H1 (cell line): ENCODE measurements around the gene H1-8. TPM values are rescaled to one million over a fixed set of nuclear protein-coding genes. Genes with fewer than 3 reads are reported as not detected.

ENCODE experiments used
- CTCF ChIA-PET: fragments of 300-600 bp; sonication (Branson Sonifier 250); formaldehyde crosslinking; loops from one replicate; lab custom pipeline; 2021; ENCODE audit not compliant: partially characterized antibody; lab: Charles Lee
- POLR2A ChIA-PET: fragments of 300-600 bp; sonication (Branson Sonifier 250); formaldehyde crosslinking; loops from one replicate; lab custom pipeline; 2021; ENCODE audit warnings: inconsistent platforms; ENCODE audit not compliant: partially characterized antibody; lab: Charles Lee
- DNase-seq, 2 experiments: peaks; one replicate each; pipeline versions ENCODE4 v3.0.0 to v3.0.0-alpha.2; 2010 to 2022; ENCODE audit warnings: low spot score in 2 of 2, low read depth in 1 of 2, mixed read lengths in 1 of 2
- FAIRE-seq: peaks from 2 replicates; lab custom pipeline; 2011; peaks lifted over from hg19 to GRCh38; lab: Jason Lieb, UNC
- H2AFZ ChIP-seq: 2 replicates; pipeline ENCODE4 v1.8.1; 2012; ENCODE audit warnings: low read length, inconsistent platforms
- H2AK5ac ChIP-seq: 2 replicates; pipeline ENCODE4 v1.6.1; 2013; ENCODE audit warnings: low read depth, low read length
- H2BK120ac ChIP-seq: replicated peaks from 2 replicates; pipeline ENCODE3; 2013; ENCODE audit warnings: low read depth, low read length, inconsistent platforms
- H2BK12ac ChIP-seq: 2 replicates; pipeline ENCODE4 v1.6.1; 2013; ENCODE audit warnings: low read depth, low read length
- H2BK15ac ChIP-seq: 2 replicates; pipeline ENCODE4 v1.6.1; 2013; ENCODE audit warnings: low read length
- H2BK20ac ChIP-seq: 2 replicates; pipeline ENCODE4 v1.6.1; 2013; ENCODE audit warnings: low read length
- H2BK5ac ChIP-seq: 2 replicates; pipeline ENCODE4 v1.6.1; 2013; ENCODE audit warnings: low read depth, low read length
- H3K14ac ChIP-seq: 2 replicates; pipeline ENCODE4 v1.6.1; 2013; ENCODE audit warnings: inconsistent platforms; ENCODE audit not compliant: insufficient read length
- H3K18ac ChIP-seq: 2 replicates; pipeline ENCODE4 v1.6.1; 2013; ENCODE audit warnings: low read length; ENCODE audit errors: extremely low read depth
- H3K23ac ChIP-seq: 2 replicates; pipeline ENCODE4 v1.6.1; 2013; ENCODE audit warnings: inconsistent platforms; ENCODE audit not compliant: insufficient read length
- H3K23me2 ChIP-seq: 2 replicates; pipeline ENCODE4 v1.6.1; 2013; ENCODE audit warnings: low read depth, low read length
- H3K27ac ChIP-seq: 2 replicates; pipeline ENCODE4 v1.6.1; 2011; ENCODE audit warnings: low read depth, low read length, inconsistent platforms
- H3K27me3 ChIP-seq, 4 experiments: replicated peaks in 1 of 4; 1 replicate in 1 of 4; 2 replicates in 3 of 4; pipeline versions ENCODE4 v1.6.1 to v1.8.1; 2011 to 2013; ENCODE audit warnings: low read length in 3 of 4, mild to moderate bottlenecking in 3 of 4, inconsistent platforms in 2 of 4, mixed read lengths in 2 of 4, moderate library complexity in 1 of 4; ENCODE audit not compliant: control insufficient read depth in 3 of 4, insufficient read depth in 3 of 4; ENCODE audit errors: extremely low read depth in 1 of 4
- H3K36me3 ChIP-seq, 4 experiments: 2 replicates each; pipeline versions ENCODE4 v1.6.1 to v1.8.1; 2011 to 2013; ENCODE audit warnings: mild to moderate bottlenecking in 4 of 4, low read length in 3 of 4, moderate library complexity in 2 of 4, control low read depth in 1 of 4, inconsistent platforms in 1 of 4; ENCODE audit not compliant: insufficient read depth in 4 of 4, control insufficient read depth in 2 of 4
- H3K4ac ChIP-seq: replicated peaks from 2 replicates; pipeline ENCODE3; 2013; ENCODE audit warnings: low read length, low read depth, mixed read lengths, inconsistent platforms; ENCODE audit not compliant: insufficient read length
- H3K4me1 ChIP-seq, 4 experiments: replicated peaks in 1 of 4; 1 replicate in 1 of 4; 2 replicates in 3 of 4; pipeline versions ENCODE4 v1.6.1 to v1.8.1; 2011 to 2013; ENCODE audit warnings: low read length in 3 of 4, inconsistent platforms in 2 of 4, mixed read lengths in 1 of 4; ENCODE audit not compliant: insufficient read depth in 4 of 4, control insufficient read depth in 3 of 4
- H3K4me2 ChIP-seq, 2 experiments: 2 replicates each; pipeline versions ENCODE4 v1.6.1 to v1.8.1; 2011 to 2013; ENCODE audit warnings: low read depth in 2 of 2, low read length in 2 of 2, control low read depth in 1 of 2, inconsistent platforms in 1 of 2, mild to moderate bottlenecking in 1 of 2; ENCODE audit not compliant: insufficient read depth in 1 of 2
- H3K4me3 ChIP-seq, 4 experiments: fragments of 200-600, 300-600 bp in 1 of 4; sonication (generic), shearing (Covaris generic), sonication (Bioruptor Twin) in 1 of 4; 2 replicates each; pipeline versions ENCODE4 v1.5.1 to v1.8.1; 2011 to 2016; ENCODE audit warnings: low read length in 4 of 4, low read depth in 3 of 4, control low read depth in 2 of 4, inconsistent platforms in 2 of 4, mild to moderate bottlenecking in 2 of 4, mixed read lengths in 1 of 4, moderate library complexity in 1 of 4; ENCODE audit not compliant: insufficient read depth in 2 of 4; ENCODE audit errors: extremely low read depth in 1 of 4
- H3K56ac ChIP-seq: replicated peaks from 2 replicates; pipeline ENCODE3; 2013; ENCODE audit warnings: low read depth, mild to moderate bottlenecking, mixed read lengths, low read length, inconsistent platforms; ENCODE audit not compliant: insufficient read length
- H3K79me1 ChIP-seq: 2 replicates; pipeline ENCODE4 v1.6.1; 2013; ENCODE audit warnings: low read depth, low read length, control low read depth
- H3K79me2 ChIP-seq, 2 experiments: 2 replicates each; pipeline versions ENCODE4 v1.6.1 to v1.8.1; 2012 to 2013; ENCODE audit warnings: low read length in 2 of 2, mild to moderate bottlenecking in 2 of 2, inconsistent platforms in 1 of 2; ENCODE audit not compliant: insufficient read depth in 2 of 2, control insufficient read depth in 1 of 2
- H3K9ac ChIP-seq, 4 experiments: replicated peaks in 1 of 4; 1 replicate in 1 of 4; 2 replicates in 3 of 4; pipeline versions ENCODE4 v1.6.1 to v1.8.1; 2011 to 2013; ENCODE audit warnings: low read depth in 3 of 4, low read length in 3 of 4, control low read depth in 2 of 4, mild to moderate bottlenecking in 2 of 4, moderate library complexity in 2 of 4, inconsistent platforms in 1 of 4; ENCODE audit errors: extremely low read depth in 1 of 4
- H3K9me3 ChIP-seq, 2 experiments: 2 replicates each; pipeline versions ENCODE4 v1.6.1 to v1.8.1; 2012 to 2013; ENCODE audit warnings: mild to moderate bottlenecking in 2 of 2, moderate library complexity in 2 of 2, control low read depth in 1 of 2, inconsistent platforms in 1 of 2, low read depth in 1 of 2, low read length in 1 of 2, mixed read lengths in 1 of 2; ENCODE audit not compliant: insufficient read depth in 2 of 2
- H4K20me1 ChIP-seq, 2 experiments: replicated peaks in 1 of 2; 2 replicates each; pipeline versions ENCODE3 to v1.8.1; 2011 to 2013; ENCODE audit warnings: inconsistent platforms in 2 of 2, low read length in 2 of 2, mild to moderate bottlenecking in 1 of 2; ENCODE audit not compliant: insufficient read depth in 2 of 2, control insufficient read depth in 1 of 2
- H4K5ac ChIP-seq: 2 replicates; pipeline ENCODE4 v1.6.1; 2013; ENCODE audit warnings: low read length, low read depth, mixed read lengths, inconsistent platforms; ENCODE audit not compliant: insufficient read length
- H4K8ac ChIP-seq: 2 replicates; pipeline ENCODE4 v1.8.0; 2013; ENCODE audit warnings: mild to moderate bottlenecking, moderate library complexity, low read length, inconsistent platforms; ENCODE audit not compliant: insufficient read depth; ENCODE audit errors: extremely low read depth
- H4K91ac ChIP-seq: replicated peaks from 2 replicates; pipeline ENCODE3; 2013; ENCODE audit warnings: low read length, mixed read lengths, inconsistent platforms; ENCODE audit not compliant: insufficient read length
- ASH2L ChIP-seq: fragments of 200-600, 300-600 bp; sonication (generic); IDR thresholded peaks from one replicate; pipeline ENCODE4 v1.7.1; 2017; ENCODE audit warnings: low read length
- CEBPB ChIP-seq: IDR thresholded peaks from 2 replicates; pipeline ENCODE4 v1.6.1; 2012; ENCODE audit warnings: low read depth, low read length
- EZH2 ChIP-seq: fragments of 200-600 bp; sonication (generic); IDR thresholded peaks from 2 replicates; pipeline ENCODE4 v1.7.1; 2012; ENCODE audit warnings: low read depth, mild to moderate bottlenecking, moderate library complexity, low read length, inconsistent platforms; ENCODE audit not compliant: severe bottlenecking
- GTF2F1 ChIP-seq: IDR thresholded peaks from 2 replicates; pipeline ENCODE4 v1.6.1; 2012; ENCODE audit warnings: low read depth, low read length, improper control_type of control experiment, borderline replicate concordance
- JUND ChIP-seq: IDR thresholded peaks from 2 replicates; pipeline ENCODE4 v1.6.1; 2011; ENCODE audit warnings: mild to moderate bottlenecking, improper control_type of control experiment, low read length
- SIN3A ChIP-seq, 2 experiments: IDR thresholded peaks in 1 of 2; conservative IDR thresholded peaks in 1 of 2; 2 replicates each; pipeline ENCODE4 v1.6.1; 2011 to 2012; ENCODE audit warnings: low read length in 2 of 2, improper control_type of control experiment in 1 of 2, low read depth in 1 of 2, mild to moderate bottlenecking in 1 of 2
- WGBS, 2 experiments: shearing (Covaris generic) in 1 of 2; methylation state at CpG; one replicate each; pipeline versions ENCODE4 v1.1.6 to v1.1.7; 2013 to 2015; ENCODE audit warnings: low lambda C conversion rate in 2 of 2, mixed read lengths in 2 of 2, inconsistent platforms in 1 of 2, low coverage in 1 of 2, missing lambda C conversion rate in 1 of 2; ENCODE audit not compliant: insufficient replicate concordance in 2 of 2, insufficient coverage in 1 of 2, insufficient read length in 1 of 2; ENCODE audit errors: extremely low coverage in 1 of 2, missing lambda C conversion rate in 1 of 2; 5-methylcytosine and 5-hydroxymethylcytosine counted together
- polyA plus RNA-seq, 7 experiments: library from polyadenylated mRNA; depleted of rRNA in 3 of 7; stranded (reverse) in 5 of 7; unstranded in 2 of 7; fragments of >200 nt in 5 of 7; fragments of 200-250 nt in 2 of 7; gene quantifications; 1 replicate in 5 of 7; 2 replicates in 1 of 7; 4 replicates in 1 of 7; pipeline versions ENCODE4 v1.2.1 to v1.2.3, GENCODE V29; 2011 to 2013; ENCODE audit warnings: missing spikeins in 2 of 7, mixed read lengths in 2 of 7
- total RNA-seq: library from RNA; stranded (reverse); fragmentation: NEBNext Ultra II Directional; extraction: Animal tissue kit (Norgen Biotek cat#: 25700); gene quantifications from 2 replicates; pipeline ENCODE4 v1.2.1, GENCODE V29; 2021
- TF ChIP-seq, protein P1 (sequence below): IDR thresholded peaks from 2 replicates; pipeline ENCODE4 v1.6.1; 2012; ENCODE audit warnings: inconsistent platforms

Gene H1-8
- total and polyA plus RNA-seq, 2 of the 8 experiments (the other 6 are each of a cell fraction or from before 2014, with no cell fraction given): not detected

DNA sequence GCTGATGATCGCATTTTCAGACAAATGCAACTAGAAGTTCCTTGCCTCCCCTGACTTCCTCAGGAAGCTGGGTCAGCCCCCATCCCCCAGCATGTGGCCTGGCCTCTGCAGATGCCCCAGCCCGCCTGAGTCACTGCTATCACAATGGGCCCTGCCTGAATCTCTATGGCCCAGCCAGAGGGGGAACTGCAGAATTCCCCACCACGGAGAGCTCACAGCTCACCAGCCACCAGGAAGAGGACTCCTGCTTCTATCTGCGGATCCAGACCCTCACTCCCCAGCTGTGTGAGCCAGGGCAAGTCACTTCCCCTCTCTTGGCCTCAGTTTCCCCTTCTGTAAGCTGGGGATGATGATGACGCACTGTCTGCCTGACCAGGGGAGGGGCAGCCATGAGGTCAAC, 56.6 kb downstream of the H1-8 start:
- peaks cover 1% of the 10 kb centered on the region; the same call in 1 of the 2 replicates for H3K23me2 ChIP-seq
- H2AK5ac ChIP-seq: peak overlapping the region; percentile 96; the same call in 1 of the 2 replicates
- no peak overlapping the region for H3K23ac ChIP-seq
- DNase-seq (peak; percentile 63 to 69), FAIRE-seq (no peak)
- no peak overlapping the region for H3K56ac ChIP-seq
- peak overlapping the region in 1 of 4 experiments; percentile 27; a peak in 2 of 7 replicates for H3K9ac ChIP-seq
- peak overlapping the region; percentile 85 for H3K4ac ChIP-seq
- 0 out of 8 replicates have a peak overlapping the region, but pooled peaks of 1 of the 4 experiments have one; percentile 2 for H3K4me3 ChIP-seq
- H2BK5ac ChIP-seq: peak overlapping the region; percentile 97
- H2AFZ ChIP-seq: no peak overlapping the region; the same call in 1 of the 2 replicates
- TF ChIP-seq EZH2 (no peak), GTF2F1 (no peak), CEBPB (no peak), ASH2L (no peak), SIN3A (conservative IDR thresholded peaks at IDR 0.05 in 1 of 2, IDR thresholded peaks at IDR 0.05 in 1 of 2; ENCODE audit: low read depth in 1 of 2, low read length in 2 of 2) (no peak), JUND (0 out of 2 replicates have a peak, but pooled peaks have one; percentile 24)
- TF ChIP-seq, protein P1, sequence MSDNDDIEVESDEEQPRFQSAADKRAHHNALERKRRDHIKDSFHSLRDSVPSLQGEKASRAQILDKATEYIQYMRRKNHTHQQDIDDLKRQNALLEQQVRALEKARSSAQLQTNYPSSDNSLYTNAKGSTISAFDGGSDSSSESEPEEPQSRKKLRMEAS: 0 out of 2 replicates have a peak, but pooled peaks have one; percentile 14
- H4K8ac ChIP-seq: peak overlapping the region; percentile 47
- peak overlapping the region; percentile 91; the same call in 1 of the 2 replicates for H2BK20ac ChIP-seq
- peaks cover 2 to 15% of the 10 kb centered on the region in 2 experiments for H4K20me1 ChIP-seq
- H3K36me3 ChIP-seq: no peaks in the 10 kb centered on the region
- WGBS, 2 experiments: 34% methylated on average over 5 of the region's 5 CpGs; no CpG with 5 or more reads in 1 of the 2 experiments
- peak overlapping the region in 1 of 2 experiments; percentile 35; a peak in 1 of 4 replicates for H3K4me2 ChIP-seq
- peak overlapping the region; percentile 53; the same call in 1 of the 2 replicates for H2BK15ac ChIP-seq
- peaks cover 6 to 66% (median 57%) of the 10 kb centered on the region in 4 experiments for H3K4me1 ChIP-seq
- H3K9me3 ChIP-seq: no peaks in the 10 kb centered on the region
- peaks cover 0 to 7% (median 3%) of the 10 kb centered on the region in 4 experiments; a peak in 5 of 7 replicates for H3K27me3 ChIP-seq
- peaks cover 1 to 28% of the 10 kb centered on the region in 2 experiments; a peak in 2 of 4 replicates for H3K79me2 ChIP-seq
- peak overlapping the region; percentile 98 for H4K91ac ChIP-seq
- peak overlapping the region; percentile 99; the same call in 1 of the 2 replicates for H2BK12ac ChIP-seq
- peak overlapping the region; percentile 93 for H2BK120ac ChIP-seq
- H4K5ac ChIP-seq: peak overlapping the region; percentile 20
- no peak overlapping the region for H3K14ac ChIP-seq
- peaks cover 6% of the 10 kb centered on the region for H3K79me1 ChIP-seq
- ChIA-PET CTCF (interaction anchor here (0.6 to 1.5 kb wide), 5 partner anchors 9 to 88 kb away, joined by 3 to 4 read pairs (median 3); no protein-coding TSS in a partner anchor), POLR2A (interaction anchor here (1.0 to 1.1 kb wide), 2 partner anchors 114 to 120 kb away, joined by 3 read pairs; no protein-coding TSS in a partner anchor)
- no peak overlapping the region for H3K27ac ChIP-seq
- H3K18ac ChIP-seq: peak overlapping the region; percentile 94; the same call in 1 of the 2 replicates
